Activated naive CD4-positive, alpha-beta T cell treated with anti-CD3 and anti-CD28 coated beads, Interleukin-2, amount 50 U/mL, for 24 hours (primary cell): Measurements from ENCODE around the gene DMRTA1.
"Not testable (repeated sequence)": the region's sequence is repeated elsewhere in the genome, so short reads cannot be mapped to it uniquely, and the experiment has no call there.

Experiments
- H3K27ac Mint-ChIP-seq: one replicate; pipeline ENCODE4 v1.8.0; 2021; ENCODE audit warnings: mild to moderate bottlenecking, mixed read lengths
- H3K27me3 Mint-ChIP-seq: one replicate; pipeline ENCODE4 v1.8.0; 2021; ENCODE audit warnings: mixed read lengths
- H3K36me3 Mint-ChIP-seq: one replicate; pipeline ENCODE4 v1.8.0; 2021; ENCODE audit warnings: mixed read lengths
- H3K4me1 Mint-ChIP-seq: one replicate; pipeline ENCODE4 v1.8.0; 2021; ENCODE audit warnings: mixed read lengths
- H3K4me3 Mint-ChIP-seq: one replicate; pipeline ENCODE4 v1.8.0; 2021; ENCODE audit warnings: mild to moderate bottlenecking, mixed read lengths
- H3K9me3 Mint-ChIP-seq: one replicate; pipeline ENCODE4 v1.8.0; 2021; ENCODE audit warnings: mixed read lengths

Gene DMRTA1

DNA sequence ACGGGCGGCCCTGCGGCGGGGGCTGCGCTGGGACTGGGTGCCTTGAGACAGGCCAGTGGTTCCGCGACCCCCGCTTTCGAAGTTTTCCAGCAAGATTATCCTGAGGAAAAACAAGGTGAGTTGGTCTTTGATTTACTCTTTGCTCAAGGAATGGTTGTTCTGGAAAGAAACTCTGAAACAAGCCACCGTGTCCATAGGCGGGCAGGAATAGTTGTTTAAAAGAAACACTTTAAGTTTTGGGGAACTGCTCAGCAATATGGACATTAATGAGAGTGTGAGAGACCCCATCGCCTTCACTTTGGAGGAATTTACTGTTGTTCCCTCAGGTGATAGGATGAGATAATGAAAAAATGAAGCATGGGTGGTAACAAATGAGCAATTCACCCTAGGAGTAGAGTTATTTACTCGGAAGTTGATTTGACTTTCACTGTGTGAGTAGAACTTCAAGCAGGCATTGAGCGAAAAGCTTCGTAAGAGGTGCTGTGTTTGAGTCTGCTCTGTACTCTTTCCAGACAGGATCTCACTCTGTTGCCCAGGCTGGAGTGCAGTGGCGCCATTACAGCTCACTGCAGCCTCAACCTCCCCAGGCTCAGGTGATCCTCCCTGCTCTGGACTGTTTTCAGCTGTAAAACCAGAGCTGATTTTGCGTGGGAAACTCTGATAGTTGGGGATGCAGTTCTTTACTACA, 1.1 kb downstream of the DMRTA1 start:
- H3K4me1 Mint-ChIP-seq, result peaks cover 5% of the 10 kb centered on the region

DNA sequence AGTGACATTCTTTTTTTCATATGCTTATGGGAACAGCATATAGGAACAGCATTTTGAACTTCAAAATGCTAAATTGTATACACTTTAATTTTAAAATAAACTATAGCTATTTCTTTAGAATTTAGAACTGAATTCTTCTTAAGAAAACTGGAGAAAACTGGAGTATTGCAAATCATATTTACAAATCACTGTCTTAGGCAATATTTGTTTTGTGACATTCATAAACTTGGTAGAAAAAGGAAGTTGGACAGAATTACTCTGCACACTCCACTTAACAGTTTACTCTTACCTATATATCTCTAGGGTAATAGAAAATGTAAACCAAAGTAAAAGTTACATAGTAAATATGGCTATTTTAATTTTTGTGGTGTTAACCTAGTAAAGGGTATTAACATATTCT, 3.1 kb downstream of the DMRTA1 start:
- no peaks in the 10 kb centered on the region for H3K9me3 Mint-ChIP-seq

More for the DNA sequence above, 1.1 kb downstream of the DMRTA1 start:
- H3K27ac Mint-ChIP-seq, result no peak overlapping the region
- peak overlapping the region; percentile 26 for H3K4me3 Mint-ChIP-seq
- no peaks in the 10 kb centered on the region for H3K36me3 Mint-ChIP-seq
- no peaks in the 10 kb centered on the region for H3K9me3 Mint-ChIP-seq
- peaks cover 36% of the 10 kb centered on the region for H3K27me3 Mint-ChIP-seq

GRCh38 chr9:22452415-22453010, 5.9 kb downstream of the DMRTA1 start:
- Mint-ChIP-seq H3K4me1 (no peaks in the 10 kb centered on the region), H3K27me3 (peaks cover 21% of the 10 kb centered on the region), H3K36me3 (no peaks in the 10 kb centered on the region), H3K27ac (no peak overlapping the region), H3K9me3 (no peaks in the 10 kb centered on the region), H3K4me3 (no peak overlapping the region)

More for the DNA sequence above, 3.1 kb downstream of the DMRTA1 start:
- H3K27ac Mint-ChIP-seq, result no peak overlapping the region
- H3K36me3 Mint-ChIP-seq, result no peaks in the 10 kb centered on the region
- H3K4me3 Mint-ChIP-seq, result no peak overlapping the region
- peaks cover 5% of the 10 kb centered on the region for H3K4me1 Mint-ChIP-seq
- peaks cover 30% of the 10 kb centered on the region for H3K27me3 Mint-ChIP-seq

DNA sequence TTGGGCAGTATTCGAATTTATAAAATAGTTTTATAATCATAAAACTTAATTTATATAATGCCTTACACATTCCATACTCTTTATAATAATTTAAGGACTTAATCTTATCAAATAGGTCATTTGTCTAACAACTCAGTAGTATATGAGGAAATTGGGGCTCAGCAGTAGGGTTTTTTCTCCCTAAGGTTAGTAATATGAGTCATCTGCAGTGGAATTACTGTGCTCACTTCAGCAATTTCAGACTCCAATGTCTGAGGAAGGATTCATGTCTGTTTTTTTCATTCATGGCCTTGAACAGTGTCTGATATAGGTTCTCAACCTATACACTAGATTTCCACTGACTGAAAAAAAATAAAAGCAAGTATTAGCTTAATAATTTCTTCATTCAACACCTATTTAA, 7.4 kb downstream of the DMRTA1 start:
- no peaks in the 10 kb centered on the region for H3K9me3 Mint-ChIP-seq
- H3K27me3 Mint-ChIP-seq, result peaks cover 15% of the 10 kb centered on the region

DNA sequence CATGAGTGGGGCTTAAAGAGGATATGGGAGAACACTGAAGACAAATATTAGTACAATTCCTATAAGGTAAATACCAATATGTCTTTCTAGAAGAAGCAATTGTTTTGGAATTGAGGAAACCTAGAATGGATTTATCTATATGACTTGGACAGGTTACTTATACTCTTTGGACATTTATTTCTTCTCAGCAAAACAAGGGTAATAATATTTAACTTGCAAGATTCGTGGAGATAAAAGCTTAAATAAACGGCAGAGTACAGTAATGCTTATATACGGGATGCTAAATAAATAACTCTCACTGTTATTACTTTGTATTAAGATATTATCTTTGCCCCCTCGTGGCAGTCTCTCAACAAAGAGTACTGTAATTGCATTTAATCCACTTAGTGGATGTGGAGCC, 8.6 kb downstream of the DMRTA1 start:
- Mint-ChIP-seq H3K36me3 (no peaks in the 10 kb centered on the region), H3K4me1 (no peaks in the 10 kb centered on the region), H3K4me3 (no peak overlapping the region), H3K9me3 (no peaks in the 10 kb centered on the region), H3K27me3 (peaks cover 15% of the 10 kb centered on the region), H3K27ac (no peak overlapping the region)

More for the DNA sequence above, 7.4 kb downstream of the DMRTA1 start:
- Mint-ChIP-seq H3K27ac (no peak overlapping the region), H3K4me3 (no peak overlapping the region), H3K36me3 (no peaks in the 10 kb centered on the region), H3K4me1 (no peaks in the 10 kb centered on the region)

GRCh38 chr9:22457448-22457847, 10.8 kb downstream of the DMRTA1 start:
- H3K9me3 Mint-ChIP-seq, result no peaks in the 10 kb centered on the region
- peaks cover 12% of the 10 kb centered on the region for H3K27me3 Mint-ChIP-seq
- H3K4me1 Mint-ChIP-seq, result no peaks in the 10 kb centered on the region
- H3K27ac Mint-ChIP-seq, result no peak overlapping the region
- no peaks in the 10 kb centered on the region for H3K36me3 Mint-ChIP-seq
- H3K4me3 Mint-ChIP-seq, result no peak overlapping the region

DNA sequence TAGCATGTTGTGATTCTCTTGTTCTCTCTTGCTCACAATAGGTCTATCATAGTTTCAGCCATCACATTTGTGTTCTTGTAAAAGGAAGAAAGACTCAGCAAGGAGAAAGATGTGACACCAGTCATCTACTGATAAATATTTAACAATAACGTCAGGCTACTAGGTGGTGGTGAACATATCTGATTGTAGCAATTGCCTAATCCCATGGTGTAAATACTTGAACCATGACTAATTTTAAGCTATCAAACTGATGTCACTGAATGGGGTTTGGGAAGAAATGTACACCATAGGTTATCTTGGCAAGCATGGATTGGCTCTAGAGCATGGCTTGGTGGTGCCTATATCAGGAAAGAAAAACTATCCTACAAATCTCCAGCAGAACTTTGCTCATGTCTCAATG, 16.6 kb downstream of the DMRTA1 start:
- Mint-ChIP-seq H3K9me3 (no peaks in the 10 kb centered on the region), H3K4me3 (no peak overlapping the region)

DNA sequence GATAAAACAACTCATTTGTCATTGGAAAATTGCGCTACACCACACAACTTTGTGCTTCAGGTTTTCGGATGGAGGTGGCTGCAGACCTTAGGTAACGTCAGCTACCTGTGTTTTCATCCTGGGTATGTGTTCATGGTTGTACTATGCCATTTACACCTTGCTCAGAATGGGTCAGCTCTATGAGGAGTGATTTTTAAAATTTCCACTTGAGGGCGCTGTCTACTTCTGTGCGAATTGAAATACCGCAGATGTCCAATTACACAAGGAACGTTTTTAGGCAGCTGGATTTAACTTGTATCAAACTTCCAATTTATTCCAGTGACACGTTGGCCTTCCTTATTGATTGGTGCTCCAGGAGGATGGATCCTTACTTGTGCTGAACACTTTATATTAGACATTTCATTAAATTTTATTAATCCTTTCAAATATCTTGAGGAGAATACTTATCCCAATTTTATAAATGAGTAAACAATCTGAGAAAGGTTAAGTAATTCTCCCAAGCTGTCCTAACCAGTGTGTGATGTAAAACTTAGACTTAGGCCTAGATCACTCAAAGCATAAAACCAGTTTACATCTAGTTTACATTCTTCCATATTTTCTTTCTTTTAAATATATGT, 23.4 kb downstream of the DMRTA1 start:
- H3K27ac Mint-ChIP-seq, result no peak overlapping the region
- no peaks in the 10 kb centered on the region for H3K9me3 Mint-ChIP-seq
- no peaks in the 10 kb centered on the region for H3K4me1 Mint-ChIP-seq

More for the DNA sequence above, 16.6 kb downstream of the DMRTA1 start:
- Mint-ChIP-seq H3K27ac (no peak overlapping the region), H3K4me1 (no peaks in the 10 kb centered on the region), H3K36me3 (no peaks in the 10 kb centered on the region), H3K27me3 (peaks cover 5% of the 10 kb centered on the region)

DNA sequence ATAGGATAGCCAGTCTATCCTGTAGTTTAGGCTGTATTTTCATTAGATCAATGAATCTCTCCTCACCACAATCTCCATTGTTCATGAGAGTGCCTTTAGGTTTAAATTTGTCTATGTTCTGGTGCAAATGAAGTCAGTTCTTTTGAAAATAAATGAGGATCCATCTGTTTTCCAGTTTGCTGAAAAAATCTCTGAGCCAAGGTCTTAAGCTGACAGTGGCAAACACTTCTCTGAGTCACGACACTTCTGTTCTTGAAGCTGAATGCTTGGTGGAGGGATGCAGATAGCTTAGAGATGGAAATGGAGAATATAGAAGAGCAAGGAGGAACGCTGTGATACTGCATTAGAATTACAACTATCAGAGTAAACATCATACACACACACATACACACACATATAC, 34.9 kb downstream of the DMRTA1 start:
- no peak overlapping the region for H3K4me3 Mint-ChIP-seq
- H3K4me1 Mint-ChIP-seq, result no peaks in the 10 kb centered on the region
- peaks cover 3% of the 10 kb centered on the region for H3K27me3 Mint-ChIP-seq
- H3K27ac Mint-ChIP-seq, result no peak overlapping the region
- H3K36me3 Mint-ChIP-seq, result no peaks in the 10 kb centered on the region
- peaks cover 4% of the 10 kb centered on the region for H3K9me3 Mint-ChIP-seq

More for the DNA sequence above, 23.4 kb downstream of the DMRTA1 start:
- Mint-ChIP-seq H3K4me3 (no peak overlapping the region), H3K27me3 (no peaks in the 10 kb centered on the region), H3K36me3 (no peaks in the 10 kb centered on the region)

DNA sequence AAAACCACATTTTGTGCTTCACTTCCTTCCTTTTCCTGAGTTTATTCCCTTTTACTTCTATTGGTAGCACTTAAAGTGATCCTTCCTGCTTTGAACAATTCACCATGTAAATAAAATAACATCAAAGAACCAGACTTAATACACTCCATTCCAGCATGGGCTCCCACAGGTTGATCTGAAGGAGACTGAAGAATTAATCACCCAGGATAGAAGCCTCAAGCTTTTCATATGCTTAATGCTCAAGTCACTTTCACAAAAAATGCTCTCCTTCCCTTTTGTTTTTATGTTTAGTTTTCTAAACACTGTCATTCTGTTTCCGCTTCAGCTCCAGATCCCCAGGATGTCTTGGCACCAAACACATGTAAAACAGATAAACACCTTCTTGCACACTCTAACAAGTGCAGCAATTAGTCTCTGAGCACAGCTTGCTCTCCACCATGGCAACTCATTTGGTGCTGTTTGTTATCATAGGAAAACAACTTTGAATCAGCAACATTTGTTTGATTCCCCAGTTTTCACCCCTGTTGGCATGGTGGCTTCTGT, 37.0 kb downstream of the DMRTA1 start:
- H3K27me3 Mint-ChIP-seq, result peaks cover 3% of the 10 kb centered on the region
- no peak overlapping the region for H3K27ac Mint-ChIP-seq
- no peak overlapping the region for H3K4me3 Mint-ChIP-seq
- H3K9me3 Mint-ChIP-seq, result peaks cover 7% of the 10 kb centered on the region
- no peaks in the 10 kb centered on the region for H3K4me1 Mint-ChIP-seq
- H3K36me3 Mint-ChIP-seq, result peaks cover 2% of the 10 kb centered on the region

- not testable (repeated sequence) for H3K27ac Mint-ChIP-seq, H3K9me3 Mint-ChIP-seq, H3K36me3 Mint-ChIP-seq, H3K4me1 Mint-ChIP-seq, H3K27me3 Mint-ChIP-seq, H3K4me3 Mint-ChIP-seq
Measured at GRCh38 chr9:22496197-22496596, 49.6 kb downstream of the DMRTA1 start.
